ENCODE measurements around the gene ALDH1A1.

ALDH1A1 gene

DNA sequence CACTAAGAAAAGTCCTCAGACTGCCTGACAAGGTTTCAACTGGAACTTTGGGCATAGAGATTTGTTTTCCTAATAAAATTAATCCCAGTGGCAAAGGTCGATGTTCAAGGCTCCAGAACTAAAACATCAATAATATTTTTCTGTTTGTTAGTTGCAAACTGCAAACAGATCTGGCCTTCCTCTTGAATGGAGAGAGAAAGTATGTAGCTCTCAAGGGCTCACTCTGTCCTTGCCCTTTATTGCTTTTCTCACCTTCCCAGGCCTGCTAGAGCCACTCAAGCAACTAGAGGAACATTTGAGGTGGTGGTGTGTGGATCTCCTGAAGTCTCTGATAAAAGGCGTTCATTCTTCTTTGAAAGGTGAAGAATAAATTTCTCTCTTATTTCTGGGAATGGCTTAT is 16.6 kb downstream of the ALDH1A1 start:
- TF ChIP-seq, protein P1, sequence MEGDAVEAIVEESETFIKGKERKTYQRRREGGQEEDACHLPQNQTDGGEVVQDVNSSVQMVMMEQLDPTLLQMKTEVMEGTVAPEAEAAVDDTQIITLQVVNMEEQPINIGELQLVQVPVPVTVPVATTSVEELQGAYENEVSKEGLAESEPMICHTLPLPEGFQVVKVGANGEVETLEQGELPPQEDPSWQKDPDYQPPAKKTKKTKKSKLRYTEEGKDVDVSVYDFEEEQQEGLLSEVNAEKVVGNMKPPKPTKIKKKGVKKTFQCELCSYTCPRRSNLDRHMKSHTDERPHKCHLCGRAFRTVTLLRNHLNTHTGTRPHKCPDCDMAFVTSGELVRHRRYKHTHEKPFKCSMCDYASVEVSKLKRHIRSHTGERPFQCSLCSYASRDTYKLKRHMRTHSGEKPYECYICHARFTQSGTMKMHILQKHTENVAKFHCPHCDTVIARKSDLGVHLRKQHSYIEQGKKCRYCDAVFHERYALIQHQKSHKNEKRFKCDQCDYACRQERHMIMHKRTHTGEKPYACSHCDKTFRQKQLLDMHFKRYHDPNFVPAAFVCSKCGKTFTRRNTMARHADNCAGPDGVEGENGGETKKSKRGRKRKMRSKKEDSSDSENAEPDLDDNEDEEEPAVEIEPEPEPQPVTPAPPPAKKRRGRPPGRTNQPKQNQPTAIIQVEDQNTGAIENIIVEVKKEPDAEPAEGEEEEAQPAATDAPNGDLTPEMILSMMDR (IDR thresholded peaks at IDR 0.05; ENCODE audit: insufficient read depth, missing control alignments): no peak
- DNase-seq (ENCODE audit: insufficient read length, low spot score) (no peak), FAIRE-seq (no peak)

DNA sequence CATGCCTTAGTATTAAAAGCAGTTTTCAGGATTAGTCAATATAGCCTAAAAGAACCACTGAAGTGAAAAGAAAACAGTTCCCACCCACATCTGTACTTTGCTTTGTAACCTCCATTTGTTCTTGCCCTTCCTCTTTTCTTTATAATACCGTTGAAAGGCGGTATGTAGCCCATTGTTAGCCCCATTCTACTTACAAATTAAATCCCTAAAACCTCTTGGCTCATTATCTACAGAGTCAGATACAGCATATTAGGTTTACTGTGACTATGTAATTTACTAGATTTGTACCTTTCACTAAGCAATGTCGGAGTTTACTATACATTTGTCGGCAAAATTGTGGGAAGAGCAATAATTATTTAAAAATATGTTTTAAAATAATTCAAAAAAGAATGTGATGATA is 17.3 kb downstream of the ALDH1A1 start:
- TF ChIP-seq, protein P1 (IDR thresholded peaks at IDR 0.05; ENCODE audit: insufficient read depth, missing control alignments): no peak
- no peak for FAIRE-seq
- DNase-seq (ENCODE audit: insufficient read length, low spot score): no peak

DNA sequence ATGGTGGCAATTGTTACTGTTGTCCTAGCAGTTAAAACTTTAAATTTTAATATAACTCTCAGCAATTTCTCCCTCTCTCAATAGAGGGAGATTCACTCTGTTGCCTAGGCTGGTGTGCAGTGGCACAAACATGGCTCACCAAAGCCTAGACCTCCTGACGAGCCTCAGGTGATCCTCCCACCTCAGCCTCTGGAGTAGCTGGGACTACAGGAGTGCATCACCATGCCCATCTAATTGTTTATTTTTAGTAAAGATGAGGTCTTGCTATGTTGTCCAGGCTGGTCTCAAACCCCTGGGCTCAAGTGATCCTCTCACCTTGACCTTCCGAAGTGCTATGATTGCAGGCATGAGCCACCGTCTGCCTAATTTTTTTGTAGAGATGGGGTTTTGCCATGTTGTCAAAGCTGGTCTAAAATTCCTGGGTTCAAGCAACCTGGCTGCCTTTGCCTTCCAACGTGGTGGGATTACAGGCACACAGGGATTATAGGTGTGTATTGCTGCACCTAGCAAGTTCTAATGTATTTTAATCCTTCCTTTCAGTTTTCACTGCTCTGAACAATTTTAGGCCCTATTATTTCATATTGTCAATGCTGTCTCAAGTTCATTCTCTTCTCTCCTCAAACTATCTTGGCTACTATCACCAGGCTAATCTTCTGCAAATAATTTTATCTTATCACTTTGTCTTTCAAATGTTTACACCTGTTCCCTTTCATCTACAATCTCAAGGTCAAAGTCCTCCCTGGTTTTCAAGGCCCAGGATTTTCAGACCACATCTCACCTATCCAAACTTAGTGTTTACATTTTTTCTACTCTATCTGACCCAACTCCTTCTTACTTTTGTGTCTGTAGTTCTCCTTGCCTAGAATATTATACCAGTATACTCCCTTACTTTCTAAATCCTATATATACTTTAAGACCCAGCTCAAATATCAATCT is 18.9 kb downstream of the ALDH1A1 start:
- TF ChIP-seq, protein P1 (IDR thresholded peaks at IDR 0.05; ENCODE audit: insufficient read depth, missing control alignments): no peak
- no peak for FAIRE-seq

DNA sequence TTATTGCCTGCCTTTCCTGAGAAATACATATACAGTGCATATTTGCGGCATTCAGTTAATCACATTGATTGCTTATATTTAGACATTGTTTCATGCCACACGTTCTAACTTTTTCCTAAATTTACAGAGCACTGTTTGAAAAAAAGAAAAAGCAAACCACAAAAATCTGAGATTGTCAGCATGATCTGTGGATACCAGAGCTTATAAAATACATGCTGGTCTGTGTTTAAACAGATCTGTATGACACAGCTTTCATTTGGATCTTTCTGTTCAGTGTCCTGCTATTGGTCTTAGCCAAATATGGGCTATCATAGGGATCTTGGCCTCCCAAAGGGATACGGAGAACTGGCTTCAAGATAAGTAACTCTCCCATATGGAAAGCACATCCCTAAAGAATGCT is 20.2 kb downstream of the ALDH1A1 start:
- no peak for DNase-seq (ENCODE audit: insufficient read length, low spot score)
- TF ChIP-seq, protein P1 (IDR thresholded peaks at IDR 0.05; ENCODE audit: insufficient read depth, missing control alignments): no peak
- FAIRE-seq: no peak

More for the DNA sequence above, 18.9 kb downstream of the ALDH1A1 start:
- no peak for DNase-seq (ENCODE audit: insufficient read length, low spot score)

DNA sequence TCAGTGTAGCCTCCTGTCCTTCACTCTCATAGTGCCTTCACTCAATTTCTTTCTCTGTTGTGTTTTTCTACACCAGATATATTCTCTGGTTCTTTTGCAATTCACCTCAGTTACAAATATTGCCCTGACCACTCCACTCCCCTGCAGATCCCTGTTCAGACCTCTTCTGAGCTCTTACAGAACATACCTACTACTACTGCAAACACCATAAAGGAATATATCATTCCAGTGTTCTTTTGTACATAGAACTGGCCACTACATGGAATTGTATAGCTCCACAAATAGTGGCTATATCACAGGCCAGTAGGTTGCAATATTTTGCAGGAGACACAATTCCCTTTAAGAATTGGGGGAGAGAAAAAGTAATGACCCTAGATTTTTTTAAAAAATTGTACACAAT is 21.0 kb downstream of the ALDH1A1 start:
- DNase-seq (ENCODE audit: insufficient read length, low spot score) (no peak), FAIRE-seq (no peak)
- TF ChIP-seq, protein P1 (IDR thresholded peaks at IDR 0.05; ENCODE audit: insufficient read depth, missing control alignments): no peak

DNA sequence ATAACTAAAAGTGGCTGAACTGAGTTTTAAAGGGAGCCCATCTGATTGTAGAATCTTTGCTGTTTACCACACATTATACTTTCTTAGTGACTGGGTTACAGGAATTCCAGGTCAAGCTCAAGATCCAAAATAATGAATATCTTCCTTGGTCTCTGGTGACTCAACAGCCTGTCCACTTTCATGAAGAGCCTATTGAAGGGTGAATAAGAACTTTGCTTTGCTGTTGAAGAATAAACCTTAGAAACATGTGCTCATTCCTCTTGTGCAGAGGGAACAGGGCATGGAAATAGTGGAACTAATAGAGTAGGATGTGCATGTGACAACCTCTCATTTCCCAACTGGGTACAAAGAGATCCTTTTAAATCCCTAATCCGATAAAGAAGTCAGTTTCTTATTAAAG is 21.4 kb downstream of the ALDH1A1 start:
- FAIRE-seq (no peak), DNase-seq (ENCODE audit: insufficient read length, low spot score) (no peak)
- TF ChIP-seq, protein P1 (IDR thresholded peaks at IDR 0.05; ENCODE audit: insufficient read depth, missing control alignments): no peak

DNA sequence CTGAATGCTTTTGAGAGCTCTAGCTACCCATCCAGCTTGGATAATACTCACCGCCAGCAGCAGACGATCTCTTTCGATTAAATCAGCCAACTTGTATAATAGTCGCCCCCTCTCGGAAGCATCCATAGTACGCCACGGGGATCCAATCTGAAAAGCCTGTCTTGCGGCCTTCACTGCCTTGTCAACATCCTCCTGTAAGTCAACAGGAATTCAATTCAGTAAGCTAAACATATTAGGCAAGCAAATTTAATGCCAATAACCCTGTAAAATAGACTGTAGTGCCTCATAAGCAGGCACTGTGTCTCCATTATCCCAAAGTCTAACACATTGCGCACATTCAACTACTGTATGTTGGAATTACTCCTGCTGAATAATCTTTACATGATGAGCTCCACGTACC is 22.0 kb downstream of the ALDH1A1 start:
- DNase-seq (ENCODE audit: insufficient read length, low spot score): no peak
- no peak for FAIRE-seq
- TF ChIP-seq, protein P1 (IDR thresholded peaks at IDR 0.05; ENCODE audit: insufficient read depth, missing control alignments): no peak

Measured in D721Med (cell line).